ENCODE results near the gene KLHL14. TPM values are rescaled to one million over a fixed set of nuclear protein-coding genes. Genes with fewer than 3 reads are reported as not detected.

Gene KLHL14
- polyA plus RNA-seq, 2 of the 4 experiments (the other 2 are of a cell fraction) = not detected

- FAIRE-seq = no peak
- no peak overlapping the region for H3K27ac ChIP-seq
These were observed 2.1 kb downstream of the KLHL14 start for GRCh38 chr18:32770666-32771168.

GRCh38 chr18:32770054-32770665, 2.7 kb downstream of the KLHL14 start:
- TF ChIP-seq MAFK (IDR thresholded peaks at IDR 0.05; ENCODE audit: partially characterized antibody) (no peak), ATOH8 (CRISPR knock-in tag; IDR thresholded peaks at IDR 0.05; ENCODE audit: low read depth) (no peak)
- FAIRE-seq (no peak), DNase-seq (ENCODE audit: low read depth in 1 of 2, low spot score in 1 of 2) (no peak), ATAC-seq (no peak)
- ChIA-PET CTCF (no interaction called here), POLR2A (no interaction called here)
- Histone ChIP-seq H3K27ac (no peak overlapping the region), H3K4me2 (peak overlapping the region; percentile 81; the same call in 1 of the 3 replicates), H3K4me1 (no peaks in the 10 kb centered on the region), H3K4me3 (no peak overlapping the region), H3K9me3 (no peaks in the 10 kb centered on the region)
- 33% methylated on average over 3 of the region's 37 CpGs for WGBS (ENCODE audit: missing lambda C conversion rate)

More at GRCh38 chr18:32770666-32771168, 2.1 kb downstream of the KLHL14 start:
- ChIA-PET CTCF (no interaction called here), POLR2A (no interaction called here)
- peak overlapping the region; percentile 81 for H3K4me2 ChIP-seq
- DNase-seq (ENCODE audit: low read depth in 1 of 2, low spot score in 1 of 2) (no peak), ATAC-seq (no peak)
- no peak for TF ChIP-seq CBX2 (IDR thresholded peaks at IDR 0.05; ENCODE audit: borderline replicate concordance, low read depth)
- no peak for TF ChIP-seq MAFK (IDR thresholded peaks at IDR 0.05; ENCODE audit: partially characterized antibody)
- H3K4me1 ChIP-seq = no peaks in the 10 kb centered on the region
- WGBS (ENCODE audit: missing lambda C conversion rate) = 26% methylated on average over 18 of the region's 34 CpGs
- peak overlapping the region; percentile 36 for H3K4me3 ChIP-seq
- no peaks in the 10 kb centered on the region for H3K9me3 ChIP-seq

GRCh38 chr18:32769586-32770053, 3.2 kb downstream of the KLHL14 start:
- H3K27ac ChIP-seq = no peak overlapping the region
- TF ChIP-seq JUNB (IDR thresholded peaks at IDR 0.05) = no peak
- no peak for TF ChIP-seq HMGXB4 (CRISPR knock-in tag; IDR thresholded peaks at IDR 0.05; ENCODE audit: borderline replicate concordance)
- TF ChIP-seq RNF2 (IDR thresholded peaks at IDR 0.05; ENCODE audit: borderline replicate concordance, low read depth) = no peak
- no peak for TF ChIP-seq BCL3 (IDR thresholded peaks at IDR 0.05)
- TF ChIP-seq HOXB13 (CRISPR knock-in tag; IDR thresholded peaks at IDR 0.05; ENCODE audit: low read depth) = no peak
- TF ChIP-seq CBX2 (IDR thresholded peaks at IDR 0.05; ENCODE audit: borderline replicate concordance, low read depth) = no peak
- TF ChIP-seq JUN (IDR thresholded peaks at IDR 0.05) = no peak
- TF ChIP-seq KDM5A (IDR thresholded peaks at IDR 0.05) = no peak
- TF ChIP-seq NR3C1 (IDR thresholded peaks at IDR 0.05) = no peak
- ATAC-seq (no peak), DNase-seq (ENCODE audit: low read depth in 1 of 2, low spot score in 1 of 2) (no peak), FAIRE-seq (no peak)
- H3K4me1 ChIP-seq = no peaks in the 10 kb centered on the region
- no peak overlapping the region for H3K4me2 ChIP-seq
- POLR2A ChIA-PET = no interaction called here
- H3K9me3 ChIP-seq = no peaks in the 10 kb centered on the region
- CTCF ChIA-PET = no interaction called here
- H3K4me3 ChIP-seq = no peak overlapping the region
- no CpG with 5 or more reads among the region's 31 CpGs for WGBS (ENCODE audit: missing lambda C conversion rate)

GRCh38 chr18:32769071-32769585, 3.7 kb downstream of the KLHL14 start:
- no peak for FAIRE-seq
- no peak for ATAC-seq
- 53% methylated on average over 7 of the region's 8 CpGs for WGBS (ENCODE audit: missing lambda C conversion rate)
- H3K9me3 ChIP-seq = no peaks in the 10 kb centered on the region
- no peak overlapping the region for H3K4me2 ChIP-seq
- H3K4me1 ChIP-seq = no peaks in the 10 kb centered on the region
- ChIA-PET CTCF (no interaction called here), POLR2A (no interaction called here)
- no peak for DNase-seq (ENCODE audit: low read depth in 1 of 2, low spot score in 1 of 2)
- H3K4me3 ChIP-seq = no peak overlapping the region
- no peak overlapping the region for H3K27ac ChIP-seq
- TF ChIP-seq REST (IDR thresholded peaks at IDR 0.05) (no peak), MAZ (IDR thresholded peaks at IDR 0.05; ENCODE audit: borderline replicate concordance, low read depth, low read length) (no peak), ELK1 (IDR thresholded peaks at IDR 0.05; ENCODE audit: low read depth, low read length) (no peak), MAX (IDR thresholded peaks at IDR 0.05) (no peak), JUNB (IDR thresholded peaks at IDR 0.05) (no peak), PBX3 (IDR thresholded peaks at IDR 0.05) (no peak), EHF (CRISPR knock-in tag; IDR thresholded peaks at IDR 0.05) (no peak)

All from A549 (cell line).